Measurements from ENCODE around the gene ZNF493.

ZNF493 gene

DNA sequence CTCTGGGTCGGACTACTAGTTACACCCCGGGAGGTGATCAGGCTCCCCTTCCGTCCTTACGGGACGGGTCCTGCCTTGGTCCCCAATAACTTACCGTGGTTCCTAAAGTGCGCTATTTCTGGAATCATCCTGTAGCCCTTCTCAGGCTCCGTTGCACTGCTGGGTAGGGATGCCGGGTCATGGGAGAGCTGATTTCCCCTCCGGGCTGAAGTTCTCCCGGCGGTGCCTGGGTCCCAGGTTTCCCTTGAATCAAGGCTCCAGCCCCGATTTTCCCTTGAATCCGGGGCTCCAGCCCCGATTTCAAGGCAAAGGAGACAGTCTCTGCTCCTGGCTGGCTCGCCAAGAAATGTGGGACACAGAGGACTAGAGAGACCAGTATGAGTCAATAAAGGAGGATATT is 43.4 kb downstream of the ZNF493 start:
- TF ChIP-seq MYC (IDR thresholded peaks at IDR 0.05; ENCODE audit: low read depth, low read length) (no peak), POLR2A (IDR thresholded peaks at IDR 0.05; ENCODE audit: extremely low read depth, insufficient read length) (no peak)
- TF ChIP-seq, protein P1, sequence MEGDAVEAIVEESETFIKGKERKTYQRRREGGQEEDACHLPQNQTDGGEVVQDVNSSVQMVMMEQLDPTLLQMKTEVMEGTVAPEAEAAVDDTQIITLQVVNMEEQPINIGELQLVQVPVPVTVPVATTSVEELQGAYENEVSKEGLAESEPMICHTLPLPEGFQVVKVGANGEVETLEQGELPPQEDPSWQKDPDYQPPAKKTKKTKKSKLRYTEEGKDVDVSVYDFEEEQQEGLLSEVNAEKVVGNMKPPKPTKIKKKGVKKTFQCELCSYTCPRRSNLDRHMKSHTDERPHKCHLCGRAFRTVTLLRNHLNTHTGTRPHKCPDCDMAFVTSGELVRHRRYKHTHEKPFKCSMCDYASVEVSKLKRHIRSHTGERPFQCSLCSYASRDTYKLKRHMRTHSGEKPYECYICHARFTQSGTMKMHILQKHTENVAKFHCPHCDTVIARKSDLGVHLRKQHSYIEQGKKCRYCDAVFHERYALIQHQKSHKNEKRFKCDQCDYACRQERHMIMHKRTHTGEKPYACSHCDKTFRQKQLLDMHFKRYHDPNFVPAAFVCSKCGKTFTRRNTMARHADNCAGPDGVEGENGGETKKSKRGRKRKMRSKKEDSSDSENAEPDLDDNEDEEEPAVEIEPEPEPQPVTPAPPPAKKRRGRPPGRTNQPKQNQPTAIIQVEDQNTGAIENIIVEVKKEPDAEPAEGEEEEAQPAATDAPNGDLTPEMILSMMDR (IDR thresholded peaks at IDR 0.05; ENCODE audit: low read depth, low read length), result no peak
- TF ChIP-seq, protein P2, sequence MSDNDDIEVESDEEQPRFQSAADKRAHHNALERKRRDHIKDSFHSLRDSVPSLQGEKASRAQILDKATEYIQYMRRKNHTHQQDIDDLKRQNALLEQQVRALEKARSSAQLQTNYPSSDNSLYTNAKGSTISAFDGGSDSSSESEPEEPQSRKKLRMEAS (IDR thresholded peaks at IDR 0.05; ENCODE audit: low read depth, low read length), result no peak
- H3K4me3 ChIP-seq (ENCODE audit: low read depth, low read length), result no peak overlapping the region
- no peak for DNase-seq (ENCODE audit: low read depth)

DNA sequence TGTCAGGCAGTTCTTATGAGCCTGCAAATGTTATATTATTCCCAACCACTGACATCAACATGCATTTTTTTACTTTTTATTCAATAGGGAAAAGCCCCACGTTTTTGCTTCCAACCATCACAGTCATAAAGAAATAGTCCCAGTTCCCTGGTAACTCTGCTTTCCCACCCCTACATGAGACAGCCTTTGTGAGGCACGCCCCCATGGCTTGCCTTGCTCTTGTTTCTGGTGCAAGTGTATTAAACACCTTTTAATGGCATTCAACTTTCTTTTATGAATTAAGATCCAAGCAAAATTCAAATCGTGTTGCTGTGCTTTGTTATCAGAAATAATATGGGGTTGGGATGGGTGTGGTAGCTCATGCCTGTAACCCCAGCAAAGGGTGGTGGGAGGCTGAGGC is 54.3 kb downstream of the ZNF493 start:
- no peak for DNase-seq (ENCODE audit: low read depth)
- no peak overlapping the region for H3K4me3 ChIP-seq (ENCODE audit: low read depth, low read length)
- TF ChIP-seq, protein P1 (IDR thresholded peaks at IDR 0.05; ENCODE audit: low read depth, low read length), result no peak
- TF ChIP-seq, protein P2 (IDR thresholded peaks at IDR 0.05; ENCODE audit: low read depth, low read length), result no peak
- TF ChIP-seq POLR2A (IDR thresholded peaks at IDR 0.05; ENCODE audit: extremely low read depth, insufficient read length) (no peak), MYC (IDR thresholded peaks at IDR 0.05; ENCODE audit: low read depth, low read length) (no peak)

DNA sequence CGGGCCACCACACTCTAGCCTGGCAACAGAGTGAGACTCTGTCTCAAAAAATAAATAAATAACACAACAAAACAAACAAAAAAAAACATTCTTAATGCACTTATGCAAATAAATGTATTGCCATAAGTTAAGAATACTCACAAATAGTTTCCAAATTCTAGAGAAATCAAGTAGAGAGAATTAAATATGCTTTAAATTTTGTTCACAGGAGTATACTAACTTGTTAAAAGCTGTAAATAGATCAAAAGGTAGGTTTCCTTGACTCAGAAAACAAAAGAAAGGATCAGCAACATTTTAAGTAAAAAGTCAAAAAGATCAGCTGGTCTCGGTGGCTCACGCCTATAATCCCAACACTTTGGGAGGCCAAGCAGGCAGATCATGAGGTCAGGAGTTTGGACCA is 58.0 kb downstream of the ZNF493 start:
- no peak for DNase-seq (ENCODE audit: low read depth)
- H3K4me3 ChIP-seq (ENCODE audit: low read depth, low read length), result no peak overlapping the region
- TF ChIP-seq MYC (IDR thresholded peaks at IDR 0.05; ENCODE audit: low read depth, low read length) (no peak), POLR2A (IDR thresholded peaks at IDR 0.05; ENCODE audit: extremely low read depth, insufficient read length) (no peak)
- TF ChIP-seq, protein P2 (IDR thresholded peaks at IDR 0.05; ENCODE audit: low read depth, low read length), result no peak
- TF ChIP-seq, protein P1 (IDR thresholded peaks at IDR 0.05; ENCODE audit: low read depth, low read length), result no peak

DNA sequence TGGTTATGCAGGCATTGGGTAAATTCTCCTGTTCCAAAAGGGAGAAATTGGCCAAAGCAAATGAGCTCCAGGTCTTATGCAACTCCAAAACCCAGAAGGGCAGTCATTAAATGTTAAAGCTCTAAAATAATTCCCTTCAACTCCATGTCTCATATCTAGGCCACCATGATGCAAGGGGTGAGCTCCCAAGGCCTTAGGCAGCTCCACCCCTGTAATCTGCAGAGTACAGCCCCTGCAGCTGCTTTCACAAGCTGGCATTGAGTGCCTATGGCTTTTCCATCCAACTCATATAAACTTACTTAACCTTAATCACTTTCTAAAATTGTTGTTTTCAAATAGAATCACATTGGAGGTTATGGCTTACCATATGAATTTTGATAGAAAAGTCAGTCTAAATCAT is 63.8 kb downstream of the ZNF493 start:
- no peak overlapping the region for H3K4me3 ChIP-seq (ENCODE audit: low read depth, low read length)
- DNase-seq (ENCODE audit: low read depth), result no peak
- TF ChIP-seq POLR2A (IDR thresholded peaks at IDR 0.05; ENCODE audit: extremely low read depth, insufficient read length) (no peak), MYC (IDR thresholded peaks at IDR 0.05; ENCODE audit: low read depth, low read length) (no peak)
- TF ChIP-seq, protein P1 (IDR thresholded peaks at IDR 0.05; ENCODE audit: low read depth, low read length), result no peak
- TF ChIP-seq, protein P2 (IDR thresholded peaks at IDR 0.05; ENCODE audit: low read depth, low read length), result no peak

DNA sequence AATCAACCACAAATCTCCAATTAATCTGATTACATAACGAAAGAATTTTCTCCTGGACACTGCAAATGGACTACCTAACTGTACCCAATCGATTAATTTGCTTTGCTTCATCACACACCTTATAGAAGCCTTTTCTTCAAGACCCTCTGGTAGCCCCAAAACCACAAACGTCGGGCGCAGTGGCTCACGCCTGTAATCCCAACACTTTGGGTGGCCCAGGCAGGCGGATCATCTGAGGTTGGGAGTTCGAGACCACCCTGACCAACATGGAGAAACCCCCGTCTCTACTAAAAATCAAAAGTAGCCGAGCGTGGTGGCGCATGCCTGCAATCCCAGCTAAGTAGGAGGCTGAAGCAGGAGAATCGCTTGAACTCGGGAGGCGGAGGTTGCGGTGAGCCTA is 65.6 kb downstream of the ZNF493 start:
- DNase-seq (ENCODE audit: low read depth), result no peak
- no peak overlapping the region for H3K4me3 ChIP-seq (ENCODE audit: low read depth, low read length)
- TF ChIP-seq, protein P1 (IDR thresholded peaks at IDR 0.05; ENCODE audit: low read depth, low read length), result no peak
- TF ChIP-seq, protein P2 (IDR thresholded peaks at IDR 0.05; ENCODE audit: low read depth, low read length), result no peak
- TF ChIP-seq POLR2A (IDR thresholded peaks at IDR 0.05; ENCODE audit: extremely low read depth, insufficient read length) (no peak), MYC (IDR thresholded peaks at IDR 0.05; ENCODE audit: low read depth, low read length) (no peak)

All from NB4 (cell line).